ENCODE data around the gene TSC22D4. TPM values are rescaled to one million over a fixed set of nuclear protein-coding genes. Genes with fewer than 3 reads are reported as not detected.
"Not testable (repeated sequence)": the region's sequence is repeated elsewhere in the genome, so short reads cannot be mapped to it uniquely, and the experiment has no call there.

Gene TSC22D4
- 21.6 and 25.8 TPM in 2 replicates for total RNA-seq

- peak; percentile 81 to 89 for DNase-seq (ENCODE audit: low read depth in 2 of 2)
Measured at GRCh38 chr7:100478958-100479660, at the start of gene TSC22D4. Gene TSC22D4, minus strand, starts transcription at chr7:100479214. Its CDS starts 1,176 bp downstream, at chr7:100478038.

- DNase-seq (ENCODE audit: low read depth in 2 of 2): not testable (repeated sequence)
Measured at GRCh38 chr7:100528108-100528866, 49.3 kb upstream of the TSC22D4 start.

- not testable (repeated sequence) for DNase-seq (ENCODE audit: low read depth in 2 of 2)
Measured at GRCh38 chr7:100523192-100523591, 44.2 kb upstream of the TSC22D4 start.

GRCh38 chr7:100521909-100522593 lies 43.0 kb upstream of the TSC22D4 start:
- DNase-seq (ENCODE audit: low read depth in 2 of 2): not testable (repeated sequence)

- no peak for DNase-seq (ENCODE audit: low read depth in 2 of 2)
Measured at GRCh38 chr7:100521076-100521475, 42.1 kb upstream of the TSC22D4 start.

- DNase-seq (ENCODE audit: low read depth in 2 of 2): no peak
Measured at GRCh38 chr7:100520138-100520537, 41.1 kb upstream of the TSC22D4 start.

GRCh38 chr7:100519580-100519979 lies 40.6 kb upstream of the TSC22D4 start:
- DNase-seq (ENCODE audit: low read depth in 2 of 2): no peak

- DNase-seq (ENCODE audit: low read depth in 2 of 2): no peak
Measured at GRCh38 chr7:100517305-100517704, 38.3 kb upstream of the TSC22D4 start.

GRCh38 chr7:100516135-100516812 lies 37.3 kb upstream of the TSC22D4 start:
- no peak for DNase-seq (ENCODE audit: low read depth in 2 of 2)

- DNase-seq (ENCODE audit: low read depth in 2 of 2): peak; percentile 68 to 83
Measured at GRCh38 chr7:100515072-100515532, 36.1 kb upstream of the TSC22D4 start.

GRCh38 chr7:100513212-100513810 lies 34.3 kb upstream of the TSC22D4 start:
- no peak for DNase-seq (ENCODE audit: low read depth in 2 of 2)

GRCh38 chr7:100510437-100511239 lies 31.6 kb upstream of the TSC22D4 start:
- no peak for DNase-seq (ENCODE audit: low read depth in 2 of 2)

GRCh38 chr7:100509231-100509630 lies 30.2 kb upstream of the TSC22D4 start:
- DNase-seq (ENCODE audit: low read depth in 2 of 2): peak; percentile 64 to 91

GRCh38 chr7:100506356-100506923 lies 27.4 kb upstream of the TSC22D4 start:
- peak in 1 of 2 donors; percentile 52 for DNase-seq (ENCODE audit: low read depth in 2 of 2)

- no peak for DNase-seq (ENCODE audit: low read depth in 2 of 2)
Measured at GRCh38 chr7:100504887-100505611, 26.0 kb upstream of the TSC22D4 start.

- DNase-seq (ENCODE audit: low read depth in 2 of 2): not testable (repeated sequence)
Measured at GRCh38 chr7:100504031-100504430, 25.0 kb upstream of the TSC22D4 start.

- DNase-seq (ENCODE audit: low read depth in 2 of 2): not testable (repeated sequence)
Measured at GRCh38 chr7:100500743-100501142, 21.7 kb upstream of the TSC22D4 start.

- DNase-seq (ENCODE audit: low read depth in 2 of 2): no peak
Measured at GRCh38 chr7:100496509-100496908, 17.5 kb upstream of the TSC22D4 start.

Measured in lung microvascular endothelial cell (primary cell).